SK-N-SH (cell line): ENCODE results near the gene KIF13A. TPM values are rescaled to one million over a fixed set of nuclear protein-coding genes. Genes with fewer than 3 reads are reported as not detected.
"Not testable (repeated sequence)": the region's sequence is repeated elsewhere in the genome, so short reads cannot be mapped to it uniquely, and the experiment has no call there.

Source experiments
- CTCF ChIA-PET: fragments of 300-600, 350-600 bp; formaldehyde crosslinking; extraction: SDS; loops from one replicate; lab custom pipeline; 2021; lab: Yijun Ruan, JAX
- POLR2A ChIA-PET: fragments of 350-600 bp; sonication (Branson Sonifier 250); formaldehyde crosslinking; extraction: SDS; loops from one replicate; lab custom pipeline; 2020; ENCODE audit warnings: antibody characterized with exemption, inconsistent platforms; lab: Yijun Ruan, JAX
- DNase-seq: peaks from one replicate; pipeline ENCODE4 v3.0.0; 2012
- H2AFZ ChIP-seq: fragments of 200-600 bp; sonication (generic); 2 replicates; pipeline ENCODE4 v1.8.1; 2016; ENCODE audit warnings: antibody characterized with exemption, mild to moderate bottlenecking, low read depth
- H3F3A ChIP-seq: fragments of 200-600 bp; sonication (generic); replicated peaks from 2 replicates; pipeline ENCODE3; 2016; ENCODE audit warnings: antibody characterized with exemption, mild to moderate bottlenecking; ENCODE audit not compliant: insufficient read depth
- H3K27ac ChIP-seq, 2 experiments: fragments of 200-500 bp in 1 of 2; fragments of 200-600 bp in 1 of 2; sonication (Bioruptor generic) in 1 of 2; sonication (generic), shearing (Covaris generic) in 1 of 2; 2 replicates each; pipeline versions ENCODE4 v1.5.1 to v1.6.1; 2014 to 2016; ENCODE audit warnings: low read depth in 2 of 2, inconsistent platforms in 1 of 2, low read length in 1 of 2, mild to moderate bottlenecking in 1 of 2, mixed read lengths in 1 of 2
- H3K27me3 ChIP-seq: fragments of 200-600 bp; sonication (generic), shearing (Covaris generic); 2 replicates; pipeline ENCODE4 v1.6.1; 2016; ENCODE audit warnings: mixed run types; ENCODE audit not compliant: insufficient read depth
- H3K36me3 ChIP-seq, 2 experiments: fragments of 200-500 bp in 1 of 2; fragments of 200-600 bp in 1 of 2; sonication (Bioruptor generic) in 1 of 2; sonication (generic) in 1 of 2; replicated peaks in 1 of 2; 2 replicates each; pipeline versions ENCODE3 to v1.5.1; 2014 to 2016; ENCODE audit warnings: low read length in 1 of 2, mild to moderate bottlenecking in 1 of 2; ENCODE audit not compliant: insufficient read depth in 2 of 2, control insufficient read depth in 1 of 2
- H3K4me1 ChIP-seq, 2 experiments: fragments of 200-500 bp in 1 of 2; fragments of 200-600 bp in 1 of 2; sonication (Bioruptor generic) in 1 of 2; sonication (generic), shearing (Covaris generic) in 1 of 2; 2 replicates each; pipeline versions ENCODE4 v1.5.1 to v1.6.1; 2014 to 2016; ENCODE audit warnings: low read depth in 1 of 2, low read length in 1 of 2, mixed run types in 1 of 2; ENCODE audit not compliant: insufficient read depth in 2 of 2, control insufficient read depth in 1 of 2
- H3K4me2 ChIP-seq: fragments of 200-600 bp; sonication (generic), shearing (Covaris generic); 2 replicates; pipeline ENCODE4 v1.6.1; 2017; ENCODE audit warnings: mixed run types
- H3K4me3 ChIP-seq, 2 experiments: fragments of 200-500 bp in 1 of 2; fragments of 200-600 bp in 1 of 2; sonication (Bioruptor generic) in 1 of 2; sonication (generic), shearing (Covaris generic) in 1 of 2; 2 replicates each; pipeline versions ENCODE4 v1.5.1 to v1.8.1; 2014 to 2016; ENCODE audit warnings: low read depth in 2 of 2, inconsistent platforms in 1 of 2, low read length in 1 of 2, mild to moderate bottlenecking in 1 of 2, mixed read lengths in 1 of 2, moderate library complexity in 1 of 2
- H3K79me2 ChIP-seq: fragments of 200-600 bp; sonication (generic); 2 replicates; pipeline ENCODE4 v1.8.1; 2017; ENCODE audit warnings: mild to moderate bottlenecking; ENCODE audit not compliant: insufficient read depth
- H3K9ac ChIP-seq: fragments of 200-600 bp; sonication (generic); 2 replicates; pipeline ENCODE4 v1.6.1; 2017; ENCODE audit warnings: mixed run types
- H3K9me2 ChIP-seq: fragments of 200-600 bp; sonication (generic); 2 replicates; pipeline ENCODE4 v1.6.1; 2017; ENCODE audit warnings: mixed run types
- H3K9me3 ChIP-seq: fragments of 200-600 bp; sonication (generic); 2 replicates; pipeline ENCODE4 v1.6.1; 2017; ENCODE audit warnings: mixed run types, mild to moderate bottlenecking, moderate library complexity
- H4K20me1 ChIP-seq: fragments of 200-600 bp; sonication (generic); 2 replicates; pipeline ENCODE4 v1.6.1; 2017; ENCODE audit warnings: mild to moderate bottlenecking, mixed run types; ENCODE audit not compliant: insufficient read depth
- CHD2 ChIP-seq: fragments of 150-350 bp; IDR thresholded peaks from 2 replicates; pipeline ENCODE4 v1.6.1; 2018; ENCODE audit warnings: low read length; ENCODE audit not compliant: partially characterized antibody
- ELF1 ChIP-seq: IDR thresholded peaks from 2 replicates; pipeline ENCODE4 v1.4.0; 2012
- EP300 ChIP-seq, 2 experiments: IDR thresholded peaks; 2 replicates each; pipeline versions ENCODE4 v1.4.0 to v1.6.1; 2012; ENCODE audit warnings: borderline replicate concordance in 1 of 2, low read depth in 1 of 2, low read length in 1 of 2
- FOXJ3 ChIP-seq: sonication (generic); formaldehyde crosslinking; IDR thresholded peaks from 2 replicates; pipeline ENCODE4 v1.5.1; 2020; ENCODE audit warnings: mild to moderate bottlenecking, missing genetic modification reagents
- GABPA ChIP-seq: IDR thresholded peaks from 2 replicates; pipeline ENCODE4 v1.4.0; 2012; ENCODE audit warnings: low read depth, mild to moderate bottlenecking
- GATA2 ChIP-seq: sonication (generic); formaldehyde crosslinking; IDR thresholded peaks from 2 replicates; pipeline ENCODE4 v1.5.0; 2020; ENCODE audit warnings: mild to moderate bottlenecking, missing genetic modification reagents
- JUND ChIP-seq: IDR thresholded peaks from 2 replicates; pipeline ENCODE4 v1.4.0; 2012
- NFIC ChIP-seq: IDR thresholded peaks from 2 replicates; pipeline ENCODE4 v1.4.0; 2012; ENCODE audit warnings: borderline replicate concordance
- POLR2AphosphoS5 ChIP-seq: IDR thresholded peaks from 2 replicates; pipeline ENCODE4 v1.6.1; 2012; ENCODE audit warnings: low read depth, low read length
- RAD21 ChIP-seq: IDR thresholded peaks from 2 replicates; pipeline ENCODE4 v1.6.1; 2012; ENCODE audit warnings: mild to moderate bottlenecking, low read length
- RCOR1 ChIP-seq: fragments of 150-350 bp; IDR thresholded peaks from 2 replicates; pipeline ENCODE4 v1.6.1; 2017; ENCODE audit warnings: antibody characterized with exemption, low read length
- RFX5 ChIP-seq: IDR thresholded peaks from 2 replicates; pipeline ENCODE4 v1.6.1; 2012; ENCODE audit warnings: mild to moderate bottlenecking, improper control_type of control experiment, low read length
- RXRA ChIP-seq: IDR thresholded peaks from 2 replicates; pipeline ENCODE4 v1.4.0; 2012; ENCODE audit warnings: low read depth, mild to moderate bottlenecking, borderline replicate concordance
- SIN3A ChIP-seq: IDR thresholded peaks from 2 replicates; pipeline ENCODE4 v1.6.1; 2012; ENCODE audit warnings: low read depth, mild to moderate bottlenecking, low read length, moderate library complexity, borderline replicate concordance
- TAF1 ChIP-seq: IDR thresholded peaks from 2 replicates; pipeline ENCODE4 v1.6.1; 2012; ENCODE audit warnings: low read depth, mild to moderate bottlenecking, low read length, moderate library complexity, borderline replicate concordance
- WGBS: methylation state at CpG from one replicate; pipeline ENCODE4 v1.1.6; 2017; ENCODE audit warnings: low lambda C conversion rate; 5-methylcytosine and 5-hydroxymethylcytosine counted together
- polyA plus RNA-seq, 3 experiments: library from polyadenylated mRNA; depleted of rRNA; stranded (reverse); fragments of >200 nt; gene quantifications; 2 replicates each; pipeline ENCODE4 v1.2.3, GENCODE V29; 2012
- TF ChIP-seq, protein P1 (sequence below): fragments of 150-350 bp; IDR thresholded peaks from 2 replicates; pipeline ENCODE4 v1.6.1; 2016; ENCODE audit warnings: mild to moderate bottlenecking, low read depth, low read length
- TF ChIP-seq, protein P2 (sequence below): IDR thresholded peaks from 2 replicates; pipeline ENCODE4; 2012
- TF ChIP-seq, protein P3 (sequence below): IDR thresholded peaks from 2 replicates; pipeline ENCODE4 v1.4.0; 2012; ENCODE audit warnings: low read depth
- TF ChIP-seq, protein P4 (sequence below): IDR thresholded peaks from 2 replicates; pipeline ENCODE4 v1.4.0; 2012; ENCODE audit warnings: low read depth, borderline replicate concordance

KIF13A gene
- polyA plus RNA-seq, 1 of the 3 experiments (the other 2 are of a cell fraction) = 18.2 TPM

DNA sequence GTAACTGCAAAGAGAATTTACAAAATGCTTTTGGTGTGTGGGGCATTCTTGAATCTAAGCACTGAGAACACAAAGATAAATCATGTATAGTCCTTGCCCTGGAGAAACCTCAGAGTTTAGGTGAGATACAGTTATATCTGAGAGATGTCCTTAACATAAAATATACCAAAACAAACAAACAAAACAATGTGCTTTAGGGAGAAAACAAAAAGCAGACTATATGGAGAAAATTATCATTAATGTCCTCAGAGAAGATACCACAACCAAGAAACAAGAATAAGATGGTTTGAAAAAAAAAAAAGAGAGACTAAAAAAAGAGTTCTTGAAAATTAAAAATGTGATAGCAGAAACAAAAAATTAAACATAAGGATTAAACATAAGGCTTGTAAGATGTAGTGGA lies 8.0 kb downstream of the KIF13A start:
- H3K27ac ChIP-seq = no peak overlapping the region
- CTCF ChIA-PET = no interaction called here

DNA sequence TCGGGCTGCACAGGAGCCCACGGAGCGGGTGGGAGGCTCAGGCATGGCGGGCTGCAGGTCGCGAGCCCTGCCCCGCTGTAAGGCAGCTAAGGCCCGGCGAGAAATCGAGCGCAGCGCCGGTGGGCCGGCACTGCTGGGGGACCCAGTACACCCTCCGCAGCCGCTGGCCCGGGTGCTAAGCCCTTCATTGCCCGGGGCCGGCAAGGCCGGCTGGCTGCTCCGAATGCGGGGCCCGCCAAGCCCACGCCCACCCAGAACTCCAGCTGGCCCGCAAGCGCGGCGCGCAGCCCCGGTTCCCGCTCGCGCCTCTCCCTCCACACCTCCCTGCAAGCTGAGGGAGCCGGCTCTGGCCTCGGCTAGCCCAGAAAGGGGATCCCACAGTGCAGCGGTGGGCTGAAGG lies 11.2 kb downstream of the KIF13A start:
- H3K27me3 ChIP-seq, H3K4me3 ChIP-seq, POLR2A ChIA-PET, H4K20me1 ChIP-seq, DNase-seq, H3K9ac ChIP-seq, H3K27ac ChIP-seq, CTCF ChIA-PET, H3K9me3 ChIP-seq, H3K4me2 ChIP-seq, H2AFZ ChIP-seq, H3K9me2 ChIP-seq: not testable (repeated sequence)
- Histone ChIP-seq H3K79me2 (peaks cover 97% of the 10 kb centered on the region), H3K4me1 (peaks cover 5 to 18% of the 10 kb centered on the region in 2 experiments; a peak in 3 of 4 replicates), H3F3A (peaks cover 17% of the 10 kb centered on the region), H3K36me3 (peaks cover 0 to 25% of the 10 kb centered on the region in 2 experiments)
- 98% methylated on average over 10 of the region's 36 CpGs for WGBS

More for the DNA sequence above, 8.0 kb downstream of the KIF13A start:
- no peak overlapping the region for H2AFZ ChIP-seq
- H3K9me2 ChIP-seq = no peaks in the 10 kb centered on the region
- peaks cover 7% of the 10 kb centered on the region for H3F3A ChIP-seq
- no peaks in the 10 kb centered on the region for H3K9me3 ChIP-seq
- H3K9ac ChIP-seq = no peak overlapping the region
- no peaks in the 10 kb centered on the region for H3K27me3 ChIP-seq
- TF ChIP-seq GABPA = no peak
- TF ChIP-seq RAD21 = no peak
- no peak for TF ChIP-seq EP300 (IDR thresholded peaks at IDR 0.05; ENCODE audit: borderline replicate concordance in 1 of 2, low read depth in 1 of 2, low read length in 1 of 2)
- no peak for TF ChIP-seq CHD2
- TF ChIP-seq, protein P1, sequence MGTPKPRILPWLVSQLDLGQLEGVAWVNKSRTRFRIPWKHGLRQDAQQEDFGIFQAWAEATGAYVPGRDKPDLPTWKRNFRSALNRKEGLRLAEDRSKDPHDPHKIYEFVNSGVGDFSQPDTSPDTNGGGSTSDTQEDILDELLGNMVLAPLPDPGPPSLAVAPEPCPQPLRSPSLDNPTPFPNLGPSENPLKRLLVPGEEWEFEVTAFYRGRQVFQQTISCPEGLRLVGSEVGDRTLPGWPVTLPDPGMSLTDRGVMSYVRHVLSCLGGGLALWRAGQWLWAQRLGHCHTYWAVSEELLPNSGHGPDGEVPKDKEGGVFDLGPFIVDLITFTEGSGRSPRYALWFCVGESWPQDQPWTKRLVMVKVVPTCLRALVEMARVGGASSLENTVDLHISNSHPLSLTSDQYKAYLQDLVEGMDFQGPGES = no peak
- TF ChIP-seq RXRA = no peak
- TF ChIP-seq FOXJ3 (CRISPR knock-in tag) = no peak
- TF ChIP-seq, protein P2, sequence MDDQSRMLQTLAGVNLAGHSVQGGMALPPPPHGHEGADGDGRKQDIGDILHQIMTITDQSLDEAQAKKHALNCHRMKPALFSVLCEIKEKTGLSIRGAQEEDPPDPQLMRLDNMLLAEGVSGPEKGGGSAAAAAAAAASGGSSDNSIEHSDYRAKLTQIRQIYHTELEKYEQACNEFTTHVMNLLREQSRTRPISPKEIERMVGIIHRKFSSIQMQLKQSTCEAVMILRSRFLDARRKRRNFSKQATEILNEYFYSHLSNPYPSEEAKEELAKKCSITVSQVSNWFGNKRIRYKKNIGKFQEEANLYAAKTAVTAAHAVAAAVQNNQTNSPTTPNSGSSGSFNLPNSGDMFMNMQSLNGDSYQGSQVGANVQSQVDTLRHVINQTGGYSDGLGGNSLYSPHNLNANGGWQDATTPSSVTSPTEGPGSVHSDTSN = no peak
- TF ChIP-seq POLR2AphosphoS5 = no peak
- TF ChIP-seq NFIC = no peak
- TF ChIP-seq RCOR1 = no peak
- TF ChIP-seq, protein P3, sequence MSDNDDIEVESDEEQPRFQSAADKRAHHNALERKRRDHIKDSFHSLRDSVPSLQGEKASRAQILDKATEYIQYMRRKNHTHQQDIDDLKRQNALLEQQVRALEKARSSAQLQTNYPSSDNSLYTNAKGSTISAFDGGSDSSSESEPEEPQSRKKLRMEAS = no peak
- TF ChIP-seq, protein P4, sequence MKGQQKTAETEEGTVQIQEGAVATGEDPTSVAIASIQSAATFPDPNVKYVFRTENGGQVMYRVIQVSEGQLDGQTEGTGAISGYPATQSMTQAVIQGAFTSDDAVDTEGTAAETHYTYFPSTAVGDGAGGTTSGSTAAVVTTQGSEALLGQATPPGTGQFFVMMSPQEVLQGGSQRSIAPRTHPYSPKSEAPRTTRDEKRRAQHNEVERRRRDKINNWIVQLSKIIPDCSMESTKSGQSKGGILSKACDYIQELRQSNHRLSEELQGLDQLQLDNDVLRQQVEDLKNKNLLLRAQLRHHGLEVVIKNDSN = no peak
- no peak for TF ChIP-seq SIN3A
- no peak for TF ChIP-seq RFX5
- no peak for TF ChIP-seq ELF1
- TF ChIP-seq JUND = no peak
- TF ChIP-seq GATA2 = no peak
- no peak for TF ChIP-seq TAF1
- POLR2A ChIA-PET = no interaction called here
- H3K4me3 ChIP-seq = no peak overlapping the region
- H3K36me3 ChIP-seq = peaks cover 0 to 44% of the 10 kb centered on the region in 2 experiments
- peaks cover 14% of the 10 kb centered on the region for H4K20me1 ChIP-seq
- peaks cover 94% of the 10 kb centered on the region for H3K79me2 ChIP-seq
- no peak overlapping the region for H3K4me2 ChIP-seq
- H3K4me1 ChIP-seq = peaks cover 0 to 5% of the 10 kb centered on the region in 2 experiments; a peak in 2 of 4 replicates
- DNase-seq = no peak
